Activated T-helper 2 cell treated with anti-CD3 and anti-CD28 coated beads, Interferon-gamma antibody, Interleukin-2, Interleukin-4, amounts not matched to agents 10 μg/mL and 5 μg/mL and 100 μg/mL, durations not matched to agents 14 hours and 24 hours and 36 hours (primary cell): ENCODE measurements around the gene SLC4A4. TPM values are rescaled to one million over a fixed set of nuclear protein-coding genes. Genes with fewer than 3 reads are reported as not detected.

ENCODE experiments used
- DNase-seq: peaks from one replicate; pipeline ENCODE4 v3.0.0; 2021; ENCODE audit warnings: low spot score
- H3K27ac Mint-ChIP-seq: one replicate; pipeline ENCODE4 v1.8.0; 2021; ENCODE audit warnings: mixed read lengths
- H3K27me3 Mint-ChIP-seq: one replicate; pipeline ENCODE4 v1.8.0; 2021; ENCODE audit warnings: low read depth, mixed read lengths
- H3K36me3 Mint-ChIP-seq: one replicate; pipeline ENCODE4 v1.8.0; 2021; ENCODE audit warnings: low read depth, mixed read lengths
- H3K4me1 Mint-ChIP-seq: one replicate; pipeline ENCODE4 v1.8.0; 2021; ENCODE audit warnings: low read depth, mixed read lengths
- H3K4me3 Mint-ChIP-seq: one replicate; pipeline ENCODE4 v1.8.0; 2021; ENCODE audit warnings: low read depth, mild to moderate bottlenecking, moderate library complexity, mixed read lengths
- H3K9me3 Mint-ChIP-seq: one replicate; pipeline ENCODE4 v1.8.0; 2021; ENCODE audit warnings: mixed read lengths
- intact Hi-C: fragments of 100-400 bp; cut with micrococcal nuclease; formaldehyde crosslinking; loops from one replicate; pipeline ENCODE4 v1.15.1; 2023
- total RNA-seq: library from RNA; stranded (reverse); gene quantifications from 2 replicates; pipeline ENCODE4 v1.2.3, GENCODE V29; 2022

The SLC4A4 gene
- 0.32 and 0.43 TPM in 2 replicates for total RNA-seq

GRCh38 chr4:71338846-71339593 lies at the start of gene SLC4A4:
SLC4A4 (plus strand) TSS chr4:71339020.
- H3K36me3 Mint-ChIP-seq = no peaks in the 10 kb centered on the region
- peaks cover 10% of the 10 kb centered on the region for H3K27me3 Mint-ChIP-seq
- DNase-seq = no peak
- H3K4me3 Mint-ChIP-seq = no peak within 1 kb of the TSS
- H3K27ac Mint-ChIP-seq = no peak within 1 kb of the TSS
- intact Hi-C loops = no loop called here
- peaks cover 6% of the 10 kb centered on the region for H3K4me1 Mint-ChIP-seq
- H3K9me3 Mint-ChIP-seq = no peaks in the 10 kb centered on the region

- H3K4me1 Mint-ChIP-seq = no peaks in the 10 kb centered on the region
- no peak for DNase-seq
- no peak overlapping the region for H3K4me3 Mint-ChIP-seq
- H3K36me3 Mint-ChIP-seq = no peaks in the 10 kb centered on the region
- H3K27me3 Mint-ChIP-seq = no peaks in the 10 kb centered on the region
- no peak overlapping the region for H3K27ac Mint-ChIP-seq
- intact Hi-C loops = no loop called here
- no peaks in the 10 kb centered on the region for H3K9me3 Mint-ChIP-seq
Measured at GRCh38 chr4:71290074-71290473, 48.7 kb upstream of the SLC4A4 start.

GRCh38 chr4:71290476-71290875 lies 48.3 kb upstream of the SLC4A4 start:
- Mint-ChIP-seq H3K4me1 (no peaks in the 10 kb centered on the region), H3K36me3 (no peaks in the 10 kb centered on the region), H3K27me3 (no peaks in the 10 kb centered on the region), H3K27ac (no peak overlapping the region), H3K9me3 (no peaks in the 10 kb centered on the region), H3K4me3 (no peak overlapping the region)
- intact Hi-C loops = no loop called here
- no peak for DNase-seq

- intact Hi-C loops = no loop called here
- Mint-ChIP-seq H3K4me3 (no peak overlapping the region), H3K9me3 (no peaks in the 10 kb centered on the region), H3K27me3 (no peaks in the 10 kb centered on the region), H3K36me3 (no peaks in the 10 kb centered on the region), H3K4me1 (no peaks in the 10 kb centered on the region), H3K27ac (no peak overlapping the region)
- no peak for DNase-seq
Measured at GRCh38 chr4:71292228-71292627, 46.6 kb upstream of the SLC4A4 start.

- H3K27me3 Mint-ChIP-seq = no peaks in the 10 kb centered on the region
- H3K4me1 Mint-ChIP-seq = no peaks in the 10 kb centered on the region
- no peaks in the 10 kb centered on the region for H3K36me3 Mint-ChIP-seq
- intact Hi-C loops = no loop called here
- no peak for DNase-seq
- no peak overlapping the region for H3K4me3 Mint-ChIP-seq
- no peaks in the 10 kb centered on the region for H3K9me3 Mint-ChIP-seq
- no peak overlapping the region for H3K27ac Mint-ChIP-seq
Measured at GRCh38 chr4:71293705-71294104, 45.1 kb upstream of the SLC4A4 start.

GRCh38 chr4:71294301-71294700 lies 44.5 kb upstream of the SLC4A4 start:
- no peaks in the 10 kb centered on the region for H3K36me3 Mint-ChIP-seq
- no peaks in the 10 kb centered on the region for H3K9me3 Mint-ChIP-seq
- H3K4me1 Mint-ChIP-seq = no peaks in the 10 kb centered on the region
- DNase-seq = no peak
- H3K27ac Mint-ChIP-seq = no peak overlapping the region
- H3K4me3 Mint-ChIP-seq = no peak overlapping the region
- H3K27me3 Mint-ChIP-seq = no peaks in the 10 kb centered on the region
- intact Hi-C loops = no loop called here

- intact Hi-C loops = no loop called here
- no peak overlapping the region for H3K27ac Mint-ChIP-seq
- H3K27me3 Mint-ChIP-seq = no peaks in the 10 kb centered on the region
- H3K4me1 Mint-ChIP-seq = no peaks in the 10 kb centered on the region
- no peaks in the 10 kb centered on the region for H3K9me3 Mint-ChIP-seq
- no peak overlapping the region for H3K4me3 Mint-ChIP-seq
- no peaks in the 10 kb centered on the region for H3K36me3 Mint-ChIP-seq
- no peak for DNase-seq
Measured at GRCh38 chr4:71296945-71297344, 41.9 kb upstream of the SLC4A4 start.

- no peak overlapping the region for H3K27ac Mint-ChIP-seq
- no peaks in the 10 kb centered on the region for H3K27me3 Mint-ChIP-seq
- intact Hi-C loops = no loop called here
- no peak for DNase-seq
- peaks cover under 1% of the 10 kb centered on the region for H3K4me1 Mint-ChIP-seq
- H3K9me3 Mint-ChIP-seq = no peaks in the 10 kb centered on the region
- H3K36me3 Mint-ChIP-seq = no peaks in the 10 kb centered on the region
- no peak overlapping the region for H3K4me3 Mint-ChIP-seq
Measured at GRCh38 chr4:71300362-71300761, 38.5 kb upstream of the SLC4A4 start.

GRCh38 chr4:71300964-71301363 lies 37.9 kb upstream of the SLC4A4 start:
- H3K9me3 Mint-ChIP-seq = no peaks in the 10 kb centered on the region
- no peaks in the 10 kb centered on the region for H3K36me3 Mint-ChIP-seq
- intact Hi-C loops = no loop called here
- H3K27me3 Mint-ChIP-seq = no peaks in the 10 kb centered on the region
- peaks cover 4% of the 10 kb centered on the region for H3K4me1 Mint-ChIP-seq
- H3K4me3 Mint-ChIP-seq = no peak overlapping the region
- no peak overlapping the region for H3K27ac Mint-ChIP-seq
- no peak for DNase-seq

- peaks cover 3% of the 10 kb centered on the region for H3K27me3 Mint-ChIP-seq
- DNase-seq = no peak
- no peak overlapping the region for H3K4me3 Mint-ChIP-seq
- H3K9me3 Mint-ChIP-seq = no peaks in the 10 kb centered on the region
- no peak overlapping the region for H3K27ac Mint-ChIP-seq
- intact Hi-C loops = no loop called here
- peaks cover 4% of the 10 kb centered on the region for H3K4me1 Mint-ChIP-seq
- no peaks in the 10 kb centered on the region for H3K36me3 Mint-ChIP-seq
Measured at GRCh38 chr4:71303287-71303686, 35.5 kb upstream of the SLC4A4 start.

- Mint-ChIP-seq H3K9me3 (no peaks in the 10 kb centered on the region), H3K27me3 (peaks cover 3% of the 10 kb centered on the region), H3K4me1 (peaks cover 4% of the 10 kb centered on the region), H3K36me3 (no peaks in the 10 kb centered on the region), H3K27ac (no peak overlapping the region), H3K4me3 (no peak overlapping the region)
- no peak for DNase-seq
- intact Hi-C loops = no loop called here
Measured at GRCh38 chr4:71303850-71304249, 35.0 kb upstream of the SLC4A4 start.

- peaks cover 3% of the 10 kb centered on the region for H3K27me3 Mint-ChIP-seq
- no peak overlapping the region for H3K27ac Mint-ChIP-seq
- intact Hi-C loops = no loop called here
- no peaks in the 10 kb centered on the region for H3K9me3 Mint-ChIP-seq
- DNase-seq = no peak
- H3K4me3 Mint-ChIP-seq = no peak overlapping the region
- H3K36me3 Mint-ChIP-seq = no peaks in the 10 kb centered on the region
- H3K4me1 Mint-ChIP-seq = peaks cover 4% of the 10 kb centered on the region
Measured at GRCh38 chr4:71304289-71304850, 34.5 kb upstream of the SLC4A4 start.

GRCh38 chr4:71307729-71308128 lies 31.1 kb upstream of the SLC4A4 start:
- H3K27ac Mint-ChIP-seq = no peak overlapping the region
- no peak overlapping the region for H3K4me3 Mint-ChIP-seq
- H3K4me1 Mint-ChIP-seq = peaks cover 4% of the 10 kb centered on the region
- H3K36me3 Mint-ChIP-seq = no peaks in the 10 kb centered on the region
- intact Hi-C loops = no loop called here
- H3K27me3 Mint-ChIP-seq = peaks cover 3% of the 10 kb centered on the region
- no peak for DNase-seq
- no peaks in the 10 kb centered on the region for H3K9me3 Mint-ChIP-seq
